ENCODE results near the gene CGB5. TPM values are rescaled to one million over a fixed set of nuclear protein-coding genes. Genes with fewer than 3 reads are reported as not detected.
A peak's percentile ranks its signal among the peaks of the same experiment; 100 is the strongest.

CGB5 gene
- polyA plus RNA-seq, 1 donor from 2014 or later: not detected

DNA sequence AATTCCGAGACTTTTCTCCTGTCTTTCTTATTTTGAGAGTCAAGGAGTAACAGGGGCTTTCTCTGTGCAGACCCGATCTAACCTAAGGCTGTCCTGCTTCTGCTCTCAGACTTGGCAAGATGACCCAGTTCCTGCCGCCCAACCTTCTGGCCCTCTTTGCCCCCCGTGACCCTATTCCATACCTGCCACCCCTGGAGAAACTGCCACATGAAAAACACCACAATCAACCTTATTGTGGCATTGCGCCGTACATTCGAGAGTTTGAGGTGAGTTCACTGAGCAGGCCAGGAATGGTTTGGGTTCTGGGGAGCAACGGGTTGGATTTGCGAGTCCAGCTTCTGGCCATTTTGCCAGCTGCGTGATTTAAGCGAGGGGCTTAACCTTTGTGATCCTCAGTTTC is 42.6 kb downstream of the CGB5 start:
- Histone ChIP-seq H3K9me3 (ENCODE audit: low read length) (no peaks in the 10 kb centered on the region), H3K27me3 (ENCODE audit: insufficient read depth, low read depth, low read length) (no peaks in the 10 kb centered on the region), H3K9me2 (ENCODE audit: insufficient read depth, low read length) (no peaks in the 10 kb centered on the region), H3K4me3 (ENCODE audit: low read length) (peak overlapping the region; percentile 86), H3K4me2 (ENCODE audit: low read length) (peak overlapping the region; percentile 92), H3K79me2 (replicated peaks; ENCODE audit: insufficient read depth, low read length) (peaks cover 35% of the 10 kb centered on the region), H3K9ac (ENCODE audit: low read length) (peak overlapping the region; percentile 94), H2AFZ (ENCODE audit: low read depth, low read length) (no peak overlapping the region), H3K27ac (ENCODE audit: low read length) (peak overlapping the region; percentile 89), H3F3A (ENCODE audit: insufficient read depth, low read length, poor library complexity, severe bottlenecking) (no peaks in the 10 kb centered on the region), H3K36me3 (ENCODE audit: insufficient read depth, low read length) (peaks cover 6% of the 10 kb centered on the region), H4K20me1 (ENCODE audit: insufficient read depth) (no peaks in the 10 kb centered on the region)
- TF ChIP-seq SMC3 (conservative IDR thresholded peaks at IDR 0.05; ENCODE audit: poor library complexity) (no peak), TAF1 (IDR thresholded peaks at IDR 0.05; ENCODE audit: low read depth) (no peak), MXI1 (conservative IDR thresholded peaks at IDR 0.05; ENCODE audit: poor library complexity, severe bottlenecking) (no peak), EP300 (conservative IDR thresholded peaks at IDR 0.05; ENCODE audit: poor library complexity, severe bottlenecking) (no peak), POLR2AphosphoS5 (IDR thresholded peaks at IDR 0.05) (no peak), EZH2 (IDR thresholded peaks at IDR 0.05; ENCODE audit: borderline replicate concordance, insufficient read depth, low read length, poor library complexity, severe bottlenecking) (no peak), RAD21 (conservative IDR thresholded peaks at IDR 0.05) (no peak)
- TF ChIP-seq, protein P1, sequence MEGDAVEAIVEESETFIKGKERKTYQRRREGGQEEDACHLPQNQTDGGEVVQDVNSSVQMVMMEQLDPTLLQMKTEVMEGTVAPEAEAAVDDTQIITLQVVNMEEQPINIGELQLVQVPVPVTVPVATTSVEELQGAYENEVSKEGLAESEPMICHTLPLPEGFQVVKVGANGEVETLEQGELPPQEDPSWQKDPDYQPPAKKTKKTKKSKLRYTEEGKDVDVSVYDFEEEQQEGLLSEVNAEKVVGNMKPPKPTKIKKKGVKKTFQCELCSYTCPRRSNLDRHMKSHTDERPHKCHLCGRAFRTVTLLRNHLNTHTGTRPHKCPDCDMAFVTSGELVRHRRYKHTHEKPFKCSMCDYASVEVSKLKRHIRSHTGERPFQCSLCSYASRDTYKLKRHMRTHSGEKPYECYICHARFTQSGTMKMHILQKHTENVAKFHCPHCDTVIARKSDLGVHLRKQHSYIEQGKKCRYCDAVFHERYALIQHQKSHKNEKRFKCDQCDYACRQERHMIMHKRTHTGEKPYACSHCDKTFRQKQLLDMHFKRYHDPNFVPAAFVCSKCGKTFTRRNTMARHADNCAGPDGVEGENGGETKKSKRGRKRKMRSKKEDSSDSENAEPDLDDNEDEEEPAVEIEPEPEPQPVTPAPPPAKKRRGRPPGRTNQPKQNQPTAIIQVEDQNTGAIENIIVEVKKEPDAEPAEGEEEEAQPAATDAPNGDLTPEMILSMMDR (IDR thresholded peaks at IDR 0.05; ENCODE audit: poor library complexity, severe bottlenecking): no peak
- TF ChIP-seq, protein P2, sequence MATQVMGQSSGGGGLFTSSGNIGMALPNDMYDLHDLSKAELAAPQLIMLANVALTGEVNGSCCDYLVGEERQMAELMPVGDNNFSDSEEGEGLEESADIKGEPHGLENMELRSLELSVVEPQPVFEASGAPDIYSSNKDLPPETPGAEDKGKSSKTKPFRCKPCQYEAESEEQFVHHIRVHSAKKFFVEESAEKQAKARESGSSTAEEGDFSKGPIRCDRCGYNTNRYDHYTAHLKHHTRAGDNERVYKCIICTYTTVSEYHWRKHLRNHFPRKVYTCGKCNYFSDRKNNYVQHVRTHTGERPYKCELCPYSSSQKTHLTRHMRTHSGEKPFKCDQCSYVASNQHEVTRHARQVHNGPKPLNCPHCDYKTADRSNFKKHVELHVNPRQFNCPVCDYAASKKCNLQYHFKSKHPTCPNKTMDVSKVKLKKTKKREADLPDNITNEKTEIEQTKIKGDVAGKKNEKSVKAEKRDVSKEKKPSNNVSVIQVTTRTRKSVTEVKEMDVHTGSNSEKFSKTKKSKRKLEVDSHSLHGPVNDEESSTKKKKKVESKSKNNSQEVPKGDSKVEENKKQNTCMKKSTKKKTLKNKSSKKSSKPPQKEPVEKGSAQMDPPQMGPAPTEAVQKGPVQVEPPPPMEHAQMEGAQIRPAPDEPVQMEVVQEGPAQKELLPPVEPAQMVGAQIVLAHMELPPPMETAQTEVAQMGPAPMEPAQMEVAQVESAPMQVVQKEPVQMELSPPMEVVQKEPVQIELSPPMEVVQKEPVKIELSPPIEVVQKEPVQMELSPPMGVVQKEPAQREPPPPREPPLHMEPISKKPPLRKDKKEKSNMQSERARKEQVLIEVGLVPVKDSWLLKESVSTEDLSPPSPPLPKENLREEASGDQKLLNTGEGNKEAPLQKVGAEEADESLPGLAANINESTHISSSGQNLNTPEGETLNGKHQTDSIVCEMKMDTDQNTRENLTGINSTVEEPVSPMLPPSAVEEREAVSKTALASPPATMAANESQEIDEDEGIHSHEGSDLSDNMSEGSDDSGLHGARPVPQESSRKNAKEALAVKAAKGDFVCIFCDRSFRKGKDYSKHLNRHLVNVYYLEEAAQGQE (IDR thresholded peaks at IDR 0.05; ENCODE audit: borderline replicate concordance): no peak

DNA sequence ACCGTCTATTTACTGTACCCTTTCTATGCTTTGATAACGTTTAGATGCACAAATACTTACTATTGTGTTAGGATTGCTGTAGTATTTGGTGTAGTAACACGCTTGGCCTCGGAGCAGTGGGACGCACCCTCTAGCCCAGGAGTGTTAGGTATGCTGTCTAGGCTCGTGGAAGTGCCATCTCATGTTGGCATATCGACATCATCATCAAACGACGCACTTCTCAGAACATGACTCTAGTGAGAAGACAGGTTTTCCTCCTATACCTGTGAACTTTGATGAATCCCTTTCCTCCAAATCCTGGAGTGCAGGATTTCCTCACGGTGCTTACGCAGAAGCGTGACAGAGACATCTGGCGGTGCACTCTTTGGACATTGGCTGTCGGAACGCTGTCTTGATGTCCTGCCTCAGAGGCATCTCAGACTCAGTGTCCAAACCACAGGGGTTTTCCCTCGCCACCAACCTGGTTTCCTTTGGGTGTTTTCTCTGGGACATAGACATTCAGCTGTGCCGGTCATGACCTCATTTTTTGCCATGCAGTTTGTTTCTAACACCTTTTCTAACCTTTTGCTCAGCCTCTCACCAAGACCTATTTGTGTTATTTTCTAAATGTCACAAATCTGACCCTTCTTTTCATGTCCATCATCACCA is 47.9 kb downstream of the CGB5 start:
- H3K4me2 ChIP-seq (ENCODE audit: low read length): no peak overlapping the region
- peaks cover 24% of the 10 kb centered on the region for H3K79me2 ChIP-seq (replicated peaks; ENCODE audit: insufficient read depth, low read length)
- H3K36me3 ChIP-seq (ENCODE audit: insufficient read depth, low read length): peaks cover 12% of the 10 kb centered on the region
- no peaks in the 10 kb centered on the region for H3K9me3 ChIP-seq (ENCODE audit: low read length)
- peaks cover 4% of the 10 kb centered on the region for H4K20me1 ChIP-seq (ENCODE audit: insufficient read depth)
- H3K9ac ChIP-seq (ENCODE audit: low read length): no peak overlapping the region
- H3K27me3 ChIP-seq (ENCODE audit: insufficient read depth, low read depth, low read length): no peaks in the 10 kb centered on the region
- TF ChIP-seq EZH2 (IDR thresholded peaks at IDR 0.05; ENCODE audit: borderline replicate concordance, insufficient read depth, low read length, poor library complexity, severe bottlenecking) (no peak), RAD21 (conservative IDR thresholded peaks at IDR 0.05) (no peak), TAF1 (IDR thresholded peaks at IDR 0.05; ENCODE audit: low read depth) (no peak), POLR2AphosphoS5 (IDR thresholded peaks at IDR 0.05) (no peak), SMC3 (conservative IDR thresholded peaks at IDR 0.05; ENCODE audit: poor library complexity) (no peak), MXI1 (conservative IDR thresholded peaks at IDR 0.05; ENCODE audit: poor library complexity, severe bottlenecking) (no peak), EP300 (conservative IDR thresholded peaks at IDR 0.05; ENCODE audit: poor library complexity, severe bottlenecking) (no peak)
- TF ChIP-seq, protein P2 (IDR thresholded peaks at IDR 0.05; ENCODE audit: borderline replicate concordance): no peak
- TF ChIP-seq, protein P1 (IDR thresholded peaks at IDR 0.05; ENCODE audit: poor library complexity, severe bottlenecking): no peak
- no peak overlapping the region for H3K27ac ChIP-seq (ENCODE audit: low read length)
- no peak overlapping the region for H2AFZ ChIP-seq (ENCODE audit: low read depth, low read length)
- H3F3A ChIP-seq (ENCODE audit: insufficient read depth, low read length, poor library complexity, severe bottlenecking): no peaks in the 10 kb centered on the region
- no peaks in the 10 kb centered on the region for H3K9me2 ChIP-seq (ENCODE audit: insufficient read depth, low read length)
- H3K4me3 ChIP-seq (ENCODE audit: low read length): no peak overlapping the region

Measured in neural cell (in vitro differentiated cells).